ENCODE measurements around the gene OPTN.

OPTN gene

DNA sequence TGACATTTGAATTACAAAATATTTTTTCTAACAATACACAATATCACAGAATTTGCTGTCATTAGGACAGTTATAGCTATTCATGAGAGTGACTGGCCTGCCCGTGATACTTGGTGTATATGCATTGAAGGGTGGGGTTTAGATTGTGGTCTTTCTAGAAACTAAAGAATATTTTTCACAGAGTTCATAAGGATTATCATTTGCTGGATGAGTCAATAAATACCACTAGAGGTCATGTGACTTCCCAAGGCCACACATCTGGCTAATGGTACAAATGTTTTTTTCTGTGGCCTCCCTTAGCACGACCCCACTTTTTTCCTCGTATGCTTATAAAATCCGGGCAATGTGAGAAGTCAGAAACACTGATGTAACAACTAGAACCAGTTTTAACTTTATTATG is 5.2 kb downstream of the OPTN start:
- no peaks in the 10 kb centered on the region for H3K27me3 ChIP-seq (replicated peaks; ENCODE audit: control insufficient read depth, insufficient read depth, low read length)
- no peak for DNase-seq (ENCODE audit: low read depth)
- H3K4me3 ChIP-seq (ENCODE audit: low read length): peak overlapping the region; percentile 27
- H3K9ac ChIP-seq (ENCODE audit: low read length): no peak overlapping the region
- peaks cover 40% of the 10 kb centered on the region for H3K4me1 ChIP-seq (ENCODE audit: control insufficient read depth, insufficient read depth, low read length)
- H3K36me3 ChIP-seq (ENCODE audit: control insufficient read depth, insufficient read depth, low read length, severe bottlenecking): peaks cover 42% of the 10 kb centered on the region
- H3K9me3 ChIP-seq (ENCODE audit: control insufficient read depth, low read length): no peaks in the 10 kb centered on the region

DNA sequence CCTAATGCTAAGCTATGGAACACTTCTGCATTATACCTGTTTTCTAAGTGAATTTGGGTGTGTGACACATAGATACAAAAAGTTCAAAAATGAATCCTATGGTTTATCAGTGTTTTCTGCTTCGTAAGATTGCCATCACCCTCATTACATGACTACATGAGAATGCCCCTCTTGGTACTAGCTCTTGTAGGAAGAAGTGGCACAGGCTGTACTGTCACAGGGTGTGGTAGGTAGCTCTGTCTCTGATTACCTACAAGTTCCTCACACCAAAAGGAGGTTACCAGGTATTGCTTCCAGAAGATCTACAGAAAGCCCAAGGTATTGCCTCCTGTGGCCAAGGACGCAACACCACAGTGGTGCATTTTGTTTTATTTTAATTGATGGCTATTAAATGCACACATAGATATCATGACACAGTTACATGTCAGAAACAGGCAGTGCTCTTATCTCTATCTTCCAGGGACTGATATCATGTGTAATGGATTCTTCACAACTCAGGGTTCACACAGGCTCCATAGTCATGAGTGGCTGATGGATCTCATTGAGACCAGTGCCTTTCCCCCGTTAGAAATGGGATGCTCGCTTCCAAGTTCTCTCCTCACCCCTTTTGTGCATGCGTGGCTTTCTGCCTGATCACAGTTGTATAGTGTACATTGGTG is 6.6 kb downstream of the OPTN start:
- H3K27me3 ChIP-seq (replicated peaks; ENCODE audit: control insufficient read depth, insufficient read depth, low read length): no peaks in the 10 kb centered on the region
- H3K4me1 ChIP-seq (ENCODE audit: control insufficient read depth, insufficient read depth, low read length): peaks cover 40% of the 10 kb centered on the region
- no peak overlapping the region for H3K9ac ChIP-seq (ENCODE audit: low read length)
- no peak for DNase-seq (ENCODE audit: low read depth)
- H3K4me3 ChIP-seq (ENCODE audit: low read length): no peak overlapping the region
- peaks cover 55% of the 10 kb centered on the region for H3K36me3 ChIP-seq (ENCODE audit: control insufficient read depth, insufficient read depth, low read length, severe bottlenecking)
- H3K9me3 ChIP-seq (ENCODE audit: control insufficient read depth, low read length): no peaks in the 10 kb centered on the region

DNA sequence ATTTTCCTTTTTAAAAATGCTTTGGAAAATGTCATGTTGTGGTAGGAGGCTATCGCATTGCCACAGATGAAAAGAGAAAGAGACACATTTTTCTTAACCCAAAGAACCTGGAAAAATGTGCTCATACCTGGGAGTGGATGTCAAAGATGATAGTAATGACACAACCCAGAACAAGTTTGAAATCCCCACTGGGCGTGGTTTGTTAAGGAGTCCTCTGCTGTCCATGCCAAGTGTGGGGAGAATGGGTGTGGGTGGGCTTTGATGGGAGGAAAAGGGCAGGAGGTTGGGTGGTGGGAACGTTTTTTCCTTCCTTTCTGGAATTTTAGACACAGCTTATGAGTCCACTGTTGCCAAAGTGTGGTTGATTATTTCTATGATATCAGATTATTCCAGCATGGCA is 10.9 kb downstream of the OPTN start:
- Histone ChIP-seq H3K4me1 (ENCODE audit: control insufficient read depth, insufficient read depth, low read length) (peaks cover 3% of the 10 kb centered on the region), H3K4me3 (ENCODE audit: low read length) (no peak overlapping the region), H3K9me3 (ENCODE audit: control insufficient read depth, low read length) (no peaks in the 10 kb centered on the region), H3K36me3 (ENCODE audit: control insufficient read depth, insufficient read depth, low read length, severe bottlenecking) (peaks cover 74% of the 10 kb centered on the region), H3K9ac (ENCODE audit: low read length) (no peak overlapping the region), H3K27me3 (replicated peaks; ENCODE audit: control insufficient read depth, insufficient read depth, low read length) (no peaks in the 10 kb centered on the region)
- DNase-seq (ENCODE audit: low read depth): no peak

DNA sequence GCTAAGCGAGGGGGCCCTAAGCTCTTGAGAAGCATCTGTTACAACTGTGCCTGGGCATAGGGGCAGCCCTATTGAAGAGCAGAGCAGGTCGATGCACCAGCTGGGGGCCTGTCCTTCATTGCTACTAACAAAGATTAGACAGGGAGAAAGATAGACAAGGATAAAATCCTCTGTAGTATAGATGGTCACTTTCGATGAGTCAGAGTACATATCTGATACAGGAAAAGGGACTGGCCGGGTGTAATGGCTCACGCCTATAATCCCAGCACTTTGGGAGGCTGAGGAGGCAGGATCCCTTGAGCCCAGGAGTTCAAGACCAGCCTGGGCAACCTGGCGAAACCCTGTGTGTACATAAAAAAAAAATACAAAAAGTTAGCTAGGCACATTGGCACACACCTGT is 13.6 kb downstream of the OPTN start:
- Histone ChIP-seq H3K36me3 (ENCODE audit: control insufficient read depth, insufficient read depth, low read length, severe bottlenecking) (peaks cover 81% of the 10 kb centered on the region), H3K4me1 (ENCODE audit: control insufficient read depth, insufficient read depth, low read length) (peaks cover 9% of the 10 kb centered on the region), H3K9me3 (ENCODE audit: control insufficient read depth, low read length) (no peaks in the 10 kb centered on the region), H3K9ac (ENCODE audit: low read length) (no peak overlapping the region), H3K4me3 (ENCODE audit: low read length) (no peak overlapping the region), H3K27me3 (replicated peaks; ENCODE audit: control insufficient read depth, insufficient read depth, low read length) (no peaks in the 10 kb centered on the region)
- no peak for DNase-seq (ENCODE audit: low read depth)

DNA sequence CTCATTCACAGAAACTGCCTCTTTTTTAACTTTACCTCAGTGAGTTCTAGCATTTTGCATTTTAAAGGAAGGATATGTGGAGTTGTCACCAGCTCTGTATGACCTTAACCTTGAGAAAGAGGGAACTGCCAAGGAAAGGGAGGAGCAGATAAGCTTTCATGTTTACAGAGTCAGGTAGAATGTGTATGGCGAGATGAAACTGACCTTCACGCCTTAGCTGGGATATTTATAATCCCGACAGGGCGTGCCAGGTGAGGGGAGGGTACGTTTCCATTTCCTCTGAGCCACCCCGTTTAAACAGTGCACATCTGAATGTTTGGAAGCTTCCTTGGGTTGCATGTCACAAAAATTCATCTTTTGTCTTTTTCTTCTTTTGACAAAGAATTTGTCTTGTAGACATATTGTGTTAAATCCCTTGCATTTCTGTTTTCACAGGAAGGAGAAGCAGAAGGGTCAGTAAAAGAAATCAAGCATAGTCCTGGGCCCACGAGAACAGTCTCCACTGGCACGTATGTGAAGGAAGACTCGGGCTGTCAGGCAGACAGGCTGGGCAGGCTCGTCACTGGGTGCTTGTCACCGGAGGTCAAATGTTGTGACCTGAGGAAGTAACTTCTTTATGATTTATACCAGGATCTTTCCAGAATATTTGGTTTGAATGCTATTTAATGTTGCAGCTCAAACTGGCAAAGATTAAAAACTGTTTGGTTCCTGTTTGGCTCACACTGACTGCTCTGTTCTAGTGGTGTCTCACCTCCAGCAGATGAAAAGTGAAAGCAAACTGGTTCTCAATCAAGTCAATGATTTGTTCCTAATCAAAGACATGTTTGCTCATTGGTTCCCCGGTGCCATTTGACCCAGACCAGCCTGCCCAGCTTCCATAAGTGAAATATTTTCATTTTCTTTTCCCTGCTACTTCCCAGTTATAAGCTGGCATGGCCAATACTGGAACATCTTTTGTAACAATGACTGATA is 16.2 kb downstream of the OPTN start:
- DNase-seq (ENCODE audit: low read depth): no peak
- Histone ChIP-seq H3K36me3 (ENCODE audit: control insufficient read depth, insufficient read depth, low read length, severe bottlenecking) (peaks cover 74% of the 10 kb centered on the region), H3K9ac (ENCODE audit: low read length) (no peak overlapping the region)

DNA sequence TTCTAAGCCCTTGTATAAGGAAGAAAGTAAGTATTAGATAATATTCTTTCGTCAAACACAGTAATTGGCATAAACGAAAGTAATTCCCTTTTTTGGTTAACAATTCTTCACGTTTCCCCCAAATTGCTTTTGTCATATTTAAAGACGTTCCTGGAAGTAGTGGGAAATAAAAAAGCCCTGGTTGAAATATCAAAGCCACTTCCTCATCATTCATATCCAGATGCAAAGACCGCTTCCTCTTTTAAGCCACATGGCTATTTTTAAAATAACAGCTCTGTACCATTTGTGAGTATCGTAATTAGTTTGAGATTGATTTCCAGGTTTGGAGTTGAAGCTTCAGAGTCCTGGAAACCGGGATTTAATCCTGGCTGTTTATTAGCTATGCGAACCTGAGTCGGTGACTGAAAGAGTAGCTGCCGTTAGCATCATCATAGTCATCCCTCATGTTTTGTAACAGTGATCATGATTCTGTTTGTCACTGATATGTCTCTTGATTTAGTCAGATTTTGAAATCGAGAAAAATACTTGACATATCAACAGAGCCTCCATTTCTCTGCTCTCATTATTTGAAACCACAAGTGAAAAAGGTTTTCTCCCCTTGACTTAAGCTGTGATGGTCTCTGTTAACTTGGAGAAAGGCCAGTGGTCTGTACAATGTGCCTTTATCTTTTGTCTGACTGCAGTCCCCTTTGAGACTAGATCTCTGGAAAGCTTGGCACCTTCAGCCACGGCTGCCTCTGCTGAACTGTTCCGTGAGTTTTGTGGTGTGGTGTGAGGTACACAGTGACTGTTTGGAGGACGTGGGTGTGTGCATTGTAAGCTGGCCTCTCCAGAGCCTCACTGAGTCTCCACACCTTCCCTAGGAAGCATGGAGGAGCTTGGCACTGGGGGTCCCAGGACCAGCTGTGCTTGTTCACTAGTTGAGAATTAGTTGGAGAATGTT is 18.1 kb downstream of the OPTN start:
- DNase-seq (ENCODE audit: low read depth): no peak
- Histone ChIP-seq H3K36me3 (ENCODE audit: control insufficient read depth, insufficient read depth, low read length, severe bottlenecking) (peaks cover 72% of the 10 kb centered on the region), H3K4me3 (ENCODE audit: low read length) (no peak overlapping the region), H3K4me1 (ENCODE audit: control insufficient read depth, insufficient read depth, low read length) (peaks cover 39% of the 10 kb centered on the region), H3K27me3 (replicated peaks; ENCODE audit: control insufficient read depth, insufficient read depth, low read length) (no peaks in the 10 kb centered on the region), H3K9ac (ENCODE audit: low read length) (peak overlapping the region; percentile 32), H3K9me3 (ENCODE audit: control insufficient read depth, low read length) (no peaks in the 10 kb centered on the region)

More for the DNA sequence above, 16.2 kb downstream of the OPTN start:
- no peak overlapping the region for H3K4me3 ChIP-seq (ENCODE audit: low read length)
- peaks cover 27% of the 10 kb centered on the region for H3K4me1 ChIP-seq (ENCODE audit: control insufficient read depth, insufficient read depth, low read length)
- no peaks in the 10 kb centered on the region for H3K27me3 ChIP-seq (replicated peaks; ENCODE audit: control insufficient read depth, insufficient read depth, low read length)
- H3K9me3 ChIP-seq (ENCODE audit: control insufficient read depth, low read length): no peaks in the 10 kb centered on the region

DNA sequence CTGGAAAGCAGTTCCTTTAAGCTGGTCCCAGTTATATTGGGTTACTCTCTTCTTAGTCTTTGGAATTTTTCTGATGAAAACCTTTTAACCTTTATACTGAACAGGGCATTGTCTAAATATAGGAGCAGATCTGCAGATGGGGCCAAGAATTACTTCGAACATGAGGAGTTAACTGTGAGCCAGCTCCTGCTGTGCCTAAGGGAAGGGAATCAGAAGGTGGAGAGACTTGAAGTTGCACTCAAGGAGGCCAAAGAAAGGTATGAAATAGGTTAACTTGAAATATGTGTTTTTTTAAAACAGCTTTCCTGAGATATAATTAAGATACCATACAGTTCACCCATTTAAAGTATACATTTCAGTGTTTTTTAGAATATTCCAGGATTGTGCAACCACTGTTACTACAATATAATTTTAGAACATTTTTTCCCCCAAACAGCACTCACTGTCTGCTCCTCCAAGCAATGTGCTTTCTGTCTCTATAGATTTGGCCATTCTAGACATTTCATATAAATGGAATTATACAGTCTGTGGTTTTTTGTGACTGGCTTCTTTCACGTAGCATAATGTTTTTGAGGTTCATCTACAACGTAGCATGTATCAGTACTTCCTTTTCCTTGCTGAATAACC is 18.9 kb downstream of the OPTN start:
- Histone ChIP-seq H3K4me1 (ENCODE audit: control insufficient read depth, insufficient read depth, low read length) (peaks cover 39% of the 10 kb centered on the region), H3K36me3 (ENCODE audit: control insufficient read depth, insufficient read depth, low read length, severe bottlenecking) (peaks cover 72% of the 10 kb centered on the region), H3K9ac (ENCODE audit: low read length) (peak overlapping the region; percentile 32), H3K4me3 (ENCODE audit: low read length) (no peak overlapping the region), H3K27me3 (replicated peaks; ENCODE audit: control insufficient read depth, insufficient read depth, low read length) (no peaks in the 10 kb centered on the region), H3K9me3 (ENCODE audit: control insufficient read depth, low read length) (no peaks in the 10 kb centered on the region)
- peak; percentile 40 for DNase-seq (ENCODE audit: low read depth)

DNA sequence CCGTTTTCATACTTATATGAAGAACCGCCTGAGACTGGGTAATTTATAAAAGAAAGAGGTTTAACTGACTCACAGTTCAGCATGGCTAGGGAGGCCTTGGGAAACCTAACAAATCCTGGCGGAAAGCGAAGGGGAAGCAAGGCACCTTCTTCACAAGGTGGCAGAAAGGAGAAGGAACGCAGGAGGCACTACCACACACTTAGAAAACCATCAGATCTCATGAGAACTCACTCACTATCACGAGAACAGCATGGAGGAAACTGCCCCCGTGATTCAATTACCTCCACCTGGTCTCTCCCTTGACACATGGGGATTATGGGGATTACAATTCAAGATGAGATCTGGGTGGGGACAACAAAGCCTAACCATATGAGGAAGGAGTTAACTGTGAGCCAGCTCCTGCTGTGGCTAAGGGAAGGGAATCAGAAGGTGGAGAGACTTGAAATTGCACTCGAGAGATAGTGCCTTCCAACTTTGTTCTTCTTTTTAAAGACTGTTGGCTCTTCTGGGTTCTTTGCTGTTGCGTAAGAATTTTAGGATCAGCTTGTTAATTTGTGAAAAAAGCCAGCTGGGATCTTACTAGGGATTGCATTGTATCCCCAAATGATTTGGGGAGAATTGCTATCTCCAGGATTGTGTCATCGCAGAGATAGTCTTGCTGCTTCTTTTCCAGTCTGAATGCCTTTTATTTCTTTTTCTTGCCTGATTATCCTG is 21.0 kb downstream of the OPTN start:
- peaks cover 39% of the 10 kb centered on the region for H3K4me1 ChIP-seq (ENCODE audit: control insufficient read depth, insufficient read depth, low read length)
- peak; percentile 51 for DNase-seq (ENCODE audit: low read depth)
- H3K9ac ChIP-seq (ENCODE audit: low read length): no peak overlapping the region
- H3K27me3 ChIP-seq (replicated peaks; ENCODE audit: control insufficient read depth, insufficient read depth, low read length): no peaks in the 10 kb centered on the region
- H3K9me3 ChIP-seq (ENCODE audit: control insufficient read depth, low read length): no peaks in the 10 kb centered on the region
- H3K4me3 ChIP-seq (ENCODE audit: low read length): peak overlapping the region; percentile 4
- peaks cover 82% of the 10 kb centered on the region for H3K36me3 ChIP-seq (ENCODE audit: control insufficient read depth, insufficient read depth, low read length, severe bottlenecking)

DNA sequence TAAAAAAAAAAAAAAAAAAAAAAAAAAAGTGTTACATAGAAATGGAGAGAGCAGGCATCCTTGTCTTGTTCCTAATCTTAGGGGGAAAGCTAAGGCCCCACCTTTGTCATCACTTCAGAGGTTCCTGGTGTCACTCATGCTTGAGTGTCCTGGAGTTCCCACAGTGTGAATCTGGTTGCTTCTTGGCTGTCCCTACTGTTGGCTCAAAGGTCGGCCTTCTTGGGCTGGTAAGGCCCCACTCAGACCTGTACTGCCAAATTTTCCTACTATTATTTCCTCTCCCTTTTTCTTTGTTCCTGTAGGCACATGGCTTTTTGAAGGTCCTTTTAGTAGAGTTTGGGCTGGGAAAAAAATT is 21.5 kb downstream of the OPTN start:
- H3K9ac ChIP-seq (ENCODE audit: low read length): peak overlapping the region; percentile 50
- peak overlapping the region; percentile 4 for H3K4me3 ChIP-seq (ENCODE audit: low read length)
- H3K9me3 ChIP-seq (ENCODE audit: control insufficient read depth, low read length): no peaks in the 10 kb centered on the region
- DNase-seq (ENCODE audit: low read depth): no peak
- H3K4me1 ChIP-seq (ENCODE audit: control insufficient read depth, insufficient read depth, low read length): peaks cover 39% of the 10 kb centered on the region
- no peaks in the 10 kb centered on the region for H3K27me3 ChIP-seq (replicated peaks; ENCODE audit: control insufficient read depth, insufficient read depth, low read length)
- peaks cover 80% of the 10 kb centered on the region for H3K36me3 ChIP-seq (ENCODE audit: control insufficient read depth, insufficient read depth, low read length, severe bottlenecking)

DNA sequence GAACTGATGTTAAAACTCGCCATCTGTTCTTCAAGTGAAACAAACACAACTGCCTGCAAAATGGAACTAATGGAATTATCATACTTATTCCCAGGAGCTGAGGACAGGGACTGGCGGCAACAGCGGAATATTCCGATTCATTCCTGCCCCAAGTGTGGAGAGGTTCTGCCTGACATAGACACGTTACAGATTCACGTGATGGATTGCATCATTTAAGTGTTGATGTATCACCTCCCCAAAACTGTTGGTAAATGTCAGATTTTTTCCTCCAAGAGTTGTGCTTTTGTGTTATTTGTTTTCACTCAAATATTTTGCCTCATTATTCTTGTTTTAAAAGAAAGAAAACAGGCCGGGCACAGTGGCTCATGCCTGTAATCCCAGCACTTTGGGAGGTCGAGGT is 36.7 kb downstream of the OPTN start:
- H3K36me3 ChIP-seq (ENCODE audit: control insufficient read depth, insufficient read depth, low read length, severe bottlenecking): peaks cover 91% of the 10 kb centered on the region
- no peaks in the 10 kb centered on the region for H3K27me3 ChIP-seq (replicated peaks; ENCODE audit: control insufficient read depth, insufficient read depth, low read length)
- H3K4me1 ChIP-seq (ENCODE audit: control insufficient read depth, insufficient read depth, low read length): no peaks in the 10 kb centered on the region
- no peak overlapping the region for H3K4me3 ChIP-seq (ENCODE audit: low read length)
- H3K9ac ChIP-seq (ENCODE audit: low read length): no peak overlapping the region
- no peak for DNase-seq (ENCODE audit: low read depth)
- no peaks in the 10 kb centered on the region for H3K9me3 ChIP-seq (ENCODE audit: control insufficient read depth, low read length)
